Stimulated activated CD8-positive, alpha-beta memory T cell treated with anti-CD3 and anti-CD28 coated beads, Interleukin-12 subunit alpha, Interleukin-12 subunit beta, amount 100 ng/mL, for 1 hour (primary cell): Measurements from ENCODE around the gene BATF.

Experiments used
- DNase-seq: peaks from one replicate; pipeline ENCODE4 v3.0.0-alpha.2; 2020; ENCODE audit warnings: low read depth

The BATF gene

DNA sequence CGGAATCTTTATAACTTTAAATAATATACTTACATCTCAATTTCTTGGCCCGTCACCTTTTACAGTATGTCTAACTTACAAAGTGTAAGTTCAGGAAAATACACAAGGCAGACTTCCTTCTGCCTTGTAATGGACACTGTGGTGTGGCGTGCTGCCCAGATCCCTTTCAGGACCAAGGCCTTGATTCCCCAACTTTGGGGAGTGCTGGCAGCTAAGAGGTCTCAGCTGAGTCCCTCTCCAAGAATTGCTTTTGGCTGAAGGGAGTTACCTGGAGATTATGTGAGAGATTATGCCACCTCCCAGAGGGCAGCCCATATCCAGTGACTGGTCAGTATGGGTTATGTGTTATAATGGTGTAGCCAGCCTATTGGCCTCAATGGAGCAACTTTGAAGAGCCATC lies 21.2 kb upstream of the BATF start:
- no peak for DNase-seq

- DNase-seq, result no peak
These were observed 17.9 kb upstream of the BATF start for GRCh38 chr14:75504411-75504810.

- DNase-seq, result no peak
These were observed 15.3 kb upstream of the BATF start for GRCh38 chr14:75506930-75507329.

GRCh38 chr14:75510547-75510946 lies 11.7 kb upstream of the BATF start:
- no peak for DNase-seq

GRCh38 chr14:75511201-75511600 lies 11.1 kb upstream of the BATF start:
- no peak for DNase-seq

GRCh38 chr14:75513911-75514672 lies 8.2 kb upstream of the BATF start:
- DNase-seq, result no peak

GRCh38 chr14:75514673-75515628 lies 7.3 kb upstream of the BATF start:
- no peak for DNase-seq

DNA sequence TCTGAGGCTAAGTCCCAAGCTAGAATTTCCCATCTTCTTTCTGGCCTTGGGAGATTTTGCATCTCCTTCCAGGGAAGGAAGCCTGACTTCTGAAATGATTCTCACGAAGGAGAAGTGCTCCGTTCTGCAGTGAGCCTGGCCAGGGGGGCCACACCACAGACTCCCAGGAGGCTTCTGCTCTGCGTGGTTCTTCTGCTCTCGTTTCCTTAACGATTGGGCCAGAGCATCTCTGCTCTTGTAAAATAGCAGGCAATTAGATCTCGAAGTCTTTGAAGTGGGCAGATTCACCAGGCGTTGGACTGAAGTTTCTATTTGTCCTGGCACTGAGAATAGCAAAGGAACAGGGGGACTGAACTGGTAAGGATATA lies 6.7 kb upstream of the BATF start:
- DNase-seq, result no peak

DNA sequence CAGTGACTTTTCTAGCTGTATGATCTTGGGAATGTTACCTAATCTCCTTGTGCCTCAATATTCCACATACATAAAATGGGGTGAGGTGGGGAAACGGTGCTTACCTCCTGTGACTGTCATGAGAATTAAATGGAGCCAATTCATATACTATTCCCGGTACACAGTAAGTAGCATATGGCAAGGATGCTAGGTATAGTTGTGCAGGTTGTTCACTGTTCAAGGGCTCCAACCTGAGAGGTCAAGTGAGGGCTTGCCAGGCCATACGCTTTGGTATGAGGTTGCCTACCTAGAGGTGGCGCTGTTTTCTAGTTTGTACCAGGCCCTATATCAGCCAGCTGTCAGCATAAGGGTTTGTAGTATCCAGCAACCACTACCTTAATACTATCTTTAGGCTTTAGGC lies 3.6 kb upstream of the BATF start:
- DNase-seq, result no peak

- DNase-seq, result no peak
These were observed 2.9 kb upstream of the BATF start for GRCh38 chr14:75519394-75519793.

GRCh38 chr14:75519826-75520728 lies 2.2 kb upstream of the BATF start:
- no peak for DNase-seq

DNA sequence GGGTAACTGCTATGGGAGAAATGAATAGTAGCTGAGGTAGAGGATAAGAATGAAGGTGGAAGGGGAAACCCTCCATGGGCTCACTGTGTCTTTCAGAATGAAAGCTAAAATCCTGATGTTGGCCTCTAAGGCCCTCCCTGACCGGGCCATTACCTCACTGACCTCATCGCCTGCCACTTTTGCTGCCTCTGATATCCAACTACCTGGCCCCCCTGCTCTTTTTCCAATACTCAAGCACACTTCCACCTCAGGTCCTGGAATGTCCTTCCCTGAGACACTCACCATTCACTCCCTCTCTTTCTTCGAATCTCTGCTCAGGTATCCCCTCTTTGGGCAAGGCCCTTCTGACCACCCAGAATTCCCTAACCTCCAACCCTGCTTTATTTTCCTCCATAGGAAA lies 1.4 kb upstream of the BATF start:
- DNase-seq, result no peak

- no peak for DNase-seq
These were observed 662 bp upstream of the BATF start for GRCh38 chr14:75521415-75522199.

GRCh38 chr14:75522983-75523318 lies 682 bp downstream of the BATF start:
- no peak for DNase-seq

DNA sequence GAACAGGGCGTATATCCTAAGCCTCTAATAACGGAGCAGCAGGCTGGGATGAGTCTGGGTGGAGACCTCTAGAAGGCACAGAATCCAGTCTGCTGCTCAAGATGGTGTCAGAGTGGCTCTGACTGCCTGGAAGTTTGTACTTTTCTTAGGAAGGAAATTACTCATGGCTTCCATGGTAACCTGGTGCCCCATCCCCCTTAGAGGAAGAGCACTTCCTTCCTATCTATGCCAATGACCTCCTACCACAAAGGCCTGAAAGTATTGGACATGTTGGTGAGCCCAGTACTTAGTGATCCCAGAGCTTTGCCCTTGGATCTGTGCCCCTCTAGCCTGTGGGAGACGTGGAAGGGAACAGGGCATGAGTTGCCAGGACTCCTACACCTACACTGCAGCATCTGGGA lies 1.5 kb downstream of the BATF start:
- DNase-seq, result no peak

- no peak for DNase-seq
These were observed 3.7 kb downstream of the BATF start for GRCh38 chr14:75525969-75526368.

- no peak for DNase-seq
These were observed 5.3 kb downstream of the BATF start for GRCh38 chr14:75527449-75528163.

DNA sequence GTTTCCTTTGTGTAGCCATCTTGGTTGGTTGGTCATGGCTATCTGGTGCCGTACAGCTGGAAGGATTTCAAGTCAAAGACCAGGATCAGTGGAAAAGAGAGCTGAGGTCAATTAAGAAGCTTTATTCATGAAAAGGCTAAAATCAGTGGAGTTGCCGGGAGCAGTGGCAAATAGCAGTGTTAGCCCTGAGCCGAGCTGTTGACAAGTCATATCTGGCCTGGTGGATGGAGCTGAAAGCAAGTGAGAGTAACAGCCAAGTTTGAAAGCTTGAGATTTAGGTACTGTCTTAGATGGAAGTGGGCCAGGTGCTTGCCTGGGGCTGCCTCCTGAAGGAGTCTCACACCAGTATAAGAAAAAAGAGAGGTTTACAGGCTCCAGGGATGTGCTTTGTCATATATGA lies 9.0 kb downstream of the BATF start:
- no peak for DNase-seq

DNA sequence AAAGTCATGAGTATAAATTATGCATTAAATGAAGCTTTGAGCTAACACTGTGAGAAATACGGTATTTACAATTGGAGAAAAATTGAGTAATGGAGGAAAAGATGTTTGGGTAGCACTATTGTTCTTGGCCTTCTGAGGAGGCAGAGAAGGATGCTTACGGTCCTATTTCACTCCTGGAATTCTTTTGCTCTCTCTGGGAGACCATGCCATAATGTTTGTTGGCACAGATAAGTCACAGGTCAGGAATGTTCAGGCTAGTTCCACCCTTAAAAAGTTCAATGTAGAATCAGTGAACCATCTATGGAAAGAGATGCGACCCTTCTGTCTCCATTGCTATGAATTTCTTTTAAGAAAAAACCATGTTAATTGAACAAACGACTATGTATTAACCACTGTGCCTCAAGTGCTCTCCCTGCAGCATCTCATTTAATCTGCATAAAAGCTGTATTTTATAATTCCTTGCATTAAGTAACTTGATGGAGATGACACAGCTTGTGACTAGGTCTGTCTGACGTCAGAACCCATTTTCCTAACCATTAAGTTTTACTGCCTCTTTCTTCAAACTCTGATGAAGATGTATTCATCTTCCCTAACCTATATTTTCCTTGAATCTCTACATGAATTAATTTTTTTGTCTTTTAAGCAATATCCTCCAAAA lies 9.5 kb downstream of the BATF start:
- no peak for DNase-seq

GRCh38 chr14:75533791-75534555 lies 11.7 kb downstream of the BATF start:
- no peak for DNase-seq
